NCI-H345 treated with DMSO at 0.1 percent for 48 hours (cell line): ENCODE results near the gene MAPKAP1.

Experiments used
- DNase-seq: peaks from one replicate; lab custom pipeline; 2025; ENCODE audit not compliant: unreplicated experiment; lab: John Stamatoyannopoulos, UW

Gene MAPKAP1

GRCh38 chr9:125399165-125399564, 307.8 kb downstream of the MAPKAP1 start:
- DNase-seq: no peak

- DNase-seq: no peak
These were observed 308.8 kb downstream of the MAPKAP1 start for GRCh38 chr9:125398243-125398642.

- no peak for DNase-seq
These were observed 309.3 kb downstream of the MAPKAP1 start for GRCh38 chr9:125397736-125398135.

GRCh38 chr9:125396799-125397198, 310.2 kb downstream of the MAPKAP1 start:
- no peak for DNase-seq

- no peak for DNase-seq
These were observed 313.6 kb downstream of the MAPKAP1 start for GRCh38 chr9:125393426-125393825.

GRCh38 chr9:125391704-125392103, 315.3 kb downstream of the MAPKAP1 start:
- DNase-seq: no peak

GRCh38 chr9:125388978-125389377, 318.0 kb downstream of the MAPKAP1 start:
- DNase-seq: no peak

GRCh38 chr9:125387861-125388524, 319.0 kb downstream of the MAPKAP1 start:
- DNase-seq: no peak
